ENCODE data around the gene BOLA3.

BOLA3 gene, protein sequence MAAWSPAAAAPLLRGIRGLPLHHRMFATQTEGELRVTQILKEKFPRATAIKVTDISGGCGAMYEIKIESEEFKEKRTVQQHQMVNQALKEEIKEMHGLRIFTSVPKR

GRCh38 chr2:74147727-74148456 lies at the start of gene BOLA3:
Gene BOLA3, minus strand, starts transcription at chr2:74147912. Its CDS starts 38 bp downstream, at chr2:74147874.
- H3K36me3 ChIP-seq (ENCODE audit: control insufficient read depth in 2 of 2, insufficient read depth in 1 of 2, low read length in 2 of 2) = peaks cover 4 to 37% of the 10 kb centered on the region in 2 experiments; a peak in 2 of 3 replicates
- peak within 1 kb of the TSS; percentile 67 for H3K27ac ChIP-seq (ENCODE audit: extremely low read depth, low read depth, low read length)
- no peaks in the 10 kb centered on the region for H3K9me3 ChIP-seq (ENCODE audit: control insufficient read depth, insufficient read depth, low read depth, low read length)
- CTCF ChIA-PET = interaction anchor here (0.6 to 7.5 kb wide), 16 partner anchors 9 to 391 kb away, joined by 3 to 155 read pairs (median 3); partner anchors contain the start of gene STAMBP
- peak within 1 kb of the TSS; percentile 63 for H3K4me3 ChIP-seq (ENCODE audit: low read depth, low read length)
- no peaks in the 10 kb centered on the region for H3K4me1 ChIP-seq (ENCODE audit: control insufficient read depth, insufficient read depth, low read length)
- POLR2A ChIA-PET = interaction anchor here (0.9 to 4.2 kb wide), 9 partner anchors 9 to 411 kb away, joined by 3 to 22 read pairs (median 3); partner anchors contain the start of genes MOB1A, MTHFD2, STAMBP and TPRKB
- TF ChIP-seq ATF2 (tag by site-specific recombination; IDR thresholded peaks at IDR 0.05; ENCODE audit: low read depth) (no peak), ZNF670 (tag by site-specific recombination; IDR thresholded peaks at IDR 0.05; ENCODE audit: low read depth) (no peak), ZNF596 (tag by site-specific recombination; IDR thresholded peaks at IDR 0.05) (0 out of 2 replicates have a peak, but pooled peaks have one; percentile 30), ZNF341 (tag by site-specific recombination; IDR thresholded peaks at IDR 0.05; ENCODE audit: low read depth) (0 out of 2 replicates have a peak, but pooled peaks have one; percentile 26), PATZ1 (tag by site-specific recombination; IDR thresholded peaks at IDR 0.05) (peak; percentile 32), ZNF24 (tag by site-specific recombination; IDR thresholded peaks at IDR 0.05) (peak; percentile 7; the same call in 1 of the 2 replicates), ZNF561 (tag by site-specific recombination; IDR thresholded peaks at IDR 0.05; ENCODE audit: borderline replicate concordance) (peak; percentile 69; the same call in 1 of the 2 replicates), ZNF544 (tag by site-specific recombination; IDR thresholded peaks at IDR 0.05) (no peak), ZNF335 (tag by site-specific recombination; conservative IDR thresholded peaks at IDR 0.05) (peak; percentile 66; the same call in 1 of the 2 replicates), ZNF146 (tag by site-specific recombination; IDR thresholded peaks at IDR 0.05) (no peak), ZNF518A (tag by site-specific recombination; conservative IDR thresholded peaks at IDR 0.05; ENCODE audit: low read depth) (no peak), ZNF747 (tag by site-specific recombination; IDR thresholded peaks at IDR 0.05) (no peak), ZNF426 (tag by site-specific recombination; IDR thresholded peaks at IDR 0.05) (no peak), SP3 (tag by site-specific recombination; IDR thresholded peaks at IDR 0.05) (peak; percentile 42; the same call in 1 of the 2 replicates), ZBTB20 (tag by site-specific recombination; IDR thresholded peaks at IDR 0.05) (peak; percentile 81), YY1 (tag by site-specific recombination; IDR thresholded peaks at IDR 0.05) (peak; percentile 71; the same call in 1 of the 2 replicates), HOXC10 (CRISPR knock-in tag; IDR thresholded peaks at IDR 0.05) (0 out of 2 replicates have a peak, but pooled peaks have one; percentile 58), ZNF76 (tag by site-specific recombination; IDR thresholded peaks at IDR 0.05; ENCODE audit: borderline replicate concordance, low read depth) (0 out of 2 replicates have a peak, but pooled peaks have one; percentile 4), KLF7 (tag by site-specific recombination; IDR thresholded peaks at IDR 0.05; ENCODE audit: borderline replicate concordance) (no peak), ZBTB7A (tag by site-specific recombination; IDR thresholded peaks at IDR 0.05; ENCODE audit: low read depth) (no peak), KLF8 (tag by site-specific recombination; IDR thresholded peaks at IDR 0.05) (peak; percentile 49; the same call in 1 of the 2 replicates), ZNF792 (tag by site-specific recombination; IDR thresholded peaks at IDR 0.05) (no peak)
- TF ChIP-seq, protein P1, sequence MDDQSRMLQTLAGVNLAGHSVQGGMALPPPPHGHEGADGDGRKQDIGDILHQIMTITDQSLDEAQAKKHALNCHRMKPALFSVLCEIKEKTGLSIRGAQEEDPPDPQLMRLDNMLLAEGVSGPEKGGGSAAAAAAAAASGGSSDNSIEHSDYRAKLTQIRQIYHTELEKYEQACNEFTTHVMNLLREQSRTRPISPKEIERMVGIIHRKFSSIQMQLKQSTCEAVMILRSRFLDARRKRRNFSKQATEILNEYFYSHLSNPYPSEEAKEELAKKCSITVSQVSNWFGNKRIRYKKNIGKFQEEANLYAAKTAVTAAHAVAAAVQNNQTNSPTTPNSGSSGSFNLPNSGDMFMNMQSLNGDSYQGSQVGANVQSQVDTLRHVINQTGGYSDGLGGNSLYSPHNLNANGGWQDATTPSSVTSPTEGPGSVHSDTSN (CRISPR knock-in tag; IDR thresholded peaks at IDR 0.05) = peak; percentile 84; the same call in 1 of the 2 replicates
- TF ChIP-seq, protein P2, sequence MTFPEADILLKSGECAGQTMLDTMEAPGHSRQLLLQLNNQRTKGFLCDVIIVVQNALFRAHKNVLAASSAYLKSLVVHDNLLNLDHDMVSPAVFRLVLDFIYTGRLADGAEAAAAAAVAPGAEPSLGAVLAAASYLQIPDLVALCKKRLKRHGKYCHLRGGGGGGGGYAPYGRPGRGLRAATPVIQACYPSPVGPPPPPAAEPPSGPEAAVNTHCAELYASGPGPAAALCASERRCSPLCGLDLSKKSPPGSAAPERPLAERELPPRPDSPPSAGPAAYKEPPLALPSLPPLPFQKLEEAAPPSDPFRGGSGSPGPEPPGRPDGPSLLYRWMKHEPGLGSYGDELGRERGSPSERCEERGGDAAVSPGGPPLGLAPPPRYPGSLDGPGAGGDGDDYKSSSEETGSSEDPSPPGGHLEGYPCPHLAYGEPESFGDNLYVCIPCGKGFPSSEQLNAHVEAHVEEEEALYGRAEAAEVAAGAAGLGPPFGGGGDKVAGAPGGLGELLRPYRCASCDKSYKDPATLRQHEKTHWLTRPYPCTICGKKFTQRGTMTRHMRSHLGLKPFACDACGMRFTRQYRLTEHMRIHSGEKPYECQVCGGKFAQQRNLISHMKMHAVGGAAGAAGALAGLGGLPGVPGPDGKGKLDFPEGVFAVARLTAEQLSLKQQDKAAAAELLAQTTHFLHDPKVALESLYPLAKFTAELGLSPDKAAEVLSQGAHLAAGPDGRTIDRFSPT (tag by site-specific recombination; IDR thresholded peaks at IDR 0.05) = peak; percentile 60; the same call in 1 of the 2 replicates
